Nephron (organoid): ENCODE data around the gene MYLIP.

Experiments
- H3K27ac Mint-ChIP-seq, 3 experiments: 2 replicates each; pipeline ENCODE4 v1.8.0; 2020; ENCODE audit warnings: mixed read lengths in 3 of 3, mild to moderate bottlenecking in 2 of 3, moderate library complexity in 1 of 3
- H3K27me3 Mint-ChIP-seq: 2 replicates; pipeline ENCODE4 v1.8.0; 2021; ENCODE audit warnings: low read depth, mild to moderate bottlenecking, moderate library complexity, mixed read lengths
- H3K36me3 Mint-ChIP-seq: 2 replicates; pipeline ENCODE4 v1.8.0; 2020; ENCODE audit warnings: low read depth, mixed read lengths
- H3K4me1 Mint-ChIP-seq: 2 replicates; pipeline ENCODE4 v1.8.0; 2020; ENCODE audit warnings: mixed read lengths
- H3K4me3 Mint-ChIP-seq, 3 experiments: 2 replicates each; pipeline ENCODE4 v1.8.0; 2020; ENCODE audit warnings: mild to moderate bottlenecking in 3 of 3, mixed read lengths in 3 of 3, moderate library complexity in 2 of 3
- H3K9me3 Mint-ChIP-seq: 2 replicates; pipeline ENCODE4 v1.8.0; 2020; ENCODE audit warnings: mixed read lengths
- TF ChIP-seq, protein P1 (sequence below), 3 experiments: fragments of 200-600 bp; sonication (generic); IDR thresholded peaks; one replicate each; pipeline ENCODE4 v1.5.0; 2021; ENCODE audit warnings: antibody characterized with exemption in 3 of 3; ENCODE audit not compliant: unreplicated experiment in 3 of 3

The MYLIP gene

DNA sequence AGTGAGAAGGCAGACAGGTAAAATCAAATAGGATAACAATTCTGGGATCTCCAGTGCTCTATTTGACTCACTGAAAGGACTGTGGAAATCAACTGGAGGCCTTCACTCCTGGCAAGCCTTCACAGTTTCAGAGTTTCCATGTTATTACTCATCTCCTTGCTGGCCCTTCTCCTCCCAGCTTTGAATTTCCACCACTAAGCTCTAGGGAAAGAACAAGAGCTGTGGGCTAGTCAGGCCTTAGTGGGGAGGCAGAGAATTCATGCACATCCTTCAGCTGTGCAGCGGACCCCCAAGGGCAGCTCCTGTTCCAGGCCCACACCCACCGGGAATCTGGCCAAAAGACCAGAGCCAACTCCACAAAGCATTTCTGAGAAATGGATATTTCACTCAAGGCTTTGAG is 26.0 kb downstream of the MYLIP start:
- TF ChIP-seq, protein P1, sequence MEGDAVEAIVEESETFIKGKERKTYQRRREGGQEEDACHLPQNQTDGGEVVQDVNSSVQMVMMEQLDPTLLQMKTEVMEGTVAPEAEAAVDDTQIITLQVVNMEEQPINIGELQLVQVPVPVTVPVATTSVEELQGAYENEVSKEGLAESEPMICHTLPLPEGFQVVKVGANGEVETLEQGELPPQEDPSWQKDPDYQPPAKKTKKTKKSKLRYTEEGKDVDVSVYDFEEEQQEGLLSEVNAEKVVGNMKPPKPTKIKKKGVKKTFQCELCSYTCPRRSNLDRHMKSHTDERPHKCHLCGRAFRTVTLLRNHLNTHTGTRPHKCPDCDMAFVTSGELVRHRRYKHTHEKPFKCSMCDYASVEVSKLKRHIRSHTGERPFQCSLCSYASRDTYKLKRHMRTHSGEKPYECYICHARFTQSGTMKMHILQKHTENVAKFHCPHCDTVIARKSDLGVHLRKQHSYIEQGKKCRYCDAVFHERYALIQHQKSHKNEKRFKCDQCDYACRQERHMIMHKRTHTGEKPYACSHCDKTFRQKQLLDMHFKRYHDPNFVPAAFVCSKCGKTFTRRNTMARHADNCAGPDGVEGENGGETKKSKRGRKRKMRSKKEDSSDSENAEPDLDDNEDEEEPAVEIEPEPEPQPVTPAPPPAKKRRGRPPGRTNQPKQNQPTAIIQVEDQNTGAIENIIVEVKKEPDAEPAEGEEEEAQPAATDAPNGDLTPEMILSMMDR (IDR thresholded peaks at IDR 0.05; ENCODE audit: unreplicated experiment in 3 of 3), result no peak
- Mint-ChIP-seq H3K36me3 (peaks cover 26% of the 10 kb centered on the region), H3K4me3 (peak overlapping the region in 1 of 3 experiments; percentile 15), H3K4me1 (peaks cover 60% of the 10 kb centered on the region), H3K27me3 (peaks cover 11% of the 10 kb centered on the region), H3K27ac (peak overlapping the region in 2 of 3 experiments; percentile 73 to 88), H3K9me3 (no peaks in the 10 kb centered on the region)

DNA sequence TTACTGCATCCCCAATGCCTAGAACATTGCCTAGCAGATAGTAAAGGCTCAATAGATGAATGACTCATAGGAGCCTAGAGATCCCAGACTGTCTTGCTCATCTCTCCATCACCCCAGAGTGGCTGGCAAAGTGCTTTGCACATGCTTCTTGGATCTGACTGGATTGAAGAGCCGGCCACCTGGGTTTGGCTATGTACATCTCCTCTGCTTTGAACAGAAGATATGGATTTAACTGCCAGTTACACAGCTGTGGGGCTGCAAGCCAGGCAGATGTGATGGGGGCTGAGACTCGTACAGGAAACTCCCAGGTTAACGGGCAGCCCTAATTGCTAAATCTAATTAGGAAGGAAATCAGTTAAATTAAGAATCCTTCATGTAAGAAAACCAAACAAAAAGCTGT is 28.6 kb downstream of the MYLIP start:
- Mint-ChIP-seq H3K36me3 (peaks cover 5% of the 10 kb centered on the region), H3K27me3 (peaks cover 11% of the 10 kb centered on the region), H3K4me3 (no peak overlapping the region), H3K9me3 (no peaks in the 10 kb centered on the region), H3K27ac (peak overlapping the region in 1 of 3 experiments; percentile 4), H3K4me1 (peaks cover 42% of the 10 kb centered on the region)
- TF ChIP-seq, protein P1 (IDR thresholded peaks at IDR 0.05; ENCODE audit: unreplicated experiment in 3 of 3), result no peak

DNA sequence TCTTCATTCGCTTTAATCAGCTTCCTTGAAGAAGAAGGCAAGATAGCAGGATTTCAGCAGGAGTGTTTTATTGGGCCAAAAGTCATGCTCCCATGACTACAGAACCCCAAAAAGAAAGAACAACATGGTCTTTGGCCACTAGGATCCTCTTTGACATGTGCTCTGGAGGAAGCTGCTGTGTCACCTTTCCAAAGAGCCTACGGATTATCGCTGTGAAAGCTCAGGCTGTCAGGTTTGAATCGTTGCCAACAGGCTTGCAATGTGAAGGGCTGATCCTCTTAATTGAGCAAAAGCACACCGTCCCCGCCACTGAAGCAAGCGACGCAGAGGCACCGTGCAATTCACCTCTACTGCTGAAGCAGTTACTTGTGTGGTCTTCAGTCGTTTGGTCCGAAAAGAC is 29.0 kb downstream of the MYLIP start:
- TF ChIP-seq, protein P1 (IDR thresholded peaks at IDR 0.05; ENCODE audit: unreplicated experiment in 3 of 3), result no peak

DNA sequence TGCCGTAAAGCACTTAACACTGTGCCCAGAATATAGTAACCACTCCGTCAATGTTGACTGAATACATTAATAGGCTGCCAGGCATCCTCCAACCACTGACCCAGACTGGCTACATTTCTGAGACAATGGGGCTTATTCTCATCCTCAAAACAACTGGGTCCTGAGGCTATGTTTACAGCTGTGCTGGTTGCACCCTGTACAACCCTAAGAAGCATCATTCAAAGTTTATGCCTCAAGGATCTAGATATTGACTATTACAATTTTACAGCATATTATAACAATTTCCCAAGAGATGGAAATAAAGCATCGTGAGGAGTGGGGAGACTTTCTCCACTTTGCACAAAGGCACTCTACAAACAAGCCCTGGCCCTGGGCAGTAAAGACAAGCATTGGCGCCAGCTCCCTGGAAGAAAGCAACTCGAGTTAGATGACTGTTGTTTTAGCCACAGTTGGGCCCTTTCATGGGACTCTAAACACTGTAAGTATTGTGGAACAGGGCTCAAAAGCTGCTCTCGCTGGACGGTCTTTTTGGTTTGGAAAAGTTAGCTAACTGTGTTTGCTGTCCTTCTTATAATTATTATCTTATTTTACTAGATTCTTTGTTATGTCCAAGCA is 30.2 kb downstream of the MYLIP start:
- Mint-ChIP-seq H3K27ac (no peak overlapping the region), H3K4me1 (peaks cover 32% of the 10 kb centered on the region), H3K36me3 (peaks cover 5% of the 10 kb centered on the region), H3K4me3 (no peak overlapping the region), H3K9me3 (no peaks in the 10 kb centered on the region), H3K27me3 (peaks cover 11% of the 10 kb centered on the region)
- TF ChIP-seq, protein P1 (IDR thresholded peaks at IDR 0.05; ENCODE audit: unreplicated experiment in 3 of 3), result no peak

More for the DNA sequence above, 29.0 kb downstream of the MYLIP start:
- peaks cover 5% of the 10 kb centered on the region for H3K36me3 Mint-ChIP-seq
- H3K27me3 Mint-ChIP-seq, result peaks cover 11% of the 10 kb centered on the region
- no peak overlapping the region for H3K4me3 Mint-ChIP-seq
- H3K27ac Mint-ChIP-seq, result no peak overlapping the region
- H3K4me1 Mint-ChIP-seq, result peaks cover 38% of the 10 kb centered on the region
- H3K9me3 Mint-ChIP-seq, result no peaks in the 10 kb centered on the region

DNA sequence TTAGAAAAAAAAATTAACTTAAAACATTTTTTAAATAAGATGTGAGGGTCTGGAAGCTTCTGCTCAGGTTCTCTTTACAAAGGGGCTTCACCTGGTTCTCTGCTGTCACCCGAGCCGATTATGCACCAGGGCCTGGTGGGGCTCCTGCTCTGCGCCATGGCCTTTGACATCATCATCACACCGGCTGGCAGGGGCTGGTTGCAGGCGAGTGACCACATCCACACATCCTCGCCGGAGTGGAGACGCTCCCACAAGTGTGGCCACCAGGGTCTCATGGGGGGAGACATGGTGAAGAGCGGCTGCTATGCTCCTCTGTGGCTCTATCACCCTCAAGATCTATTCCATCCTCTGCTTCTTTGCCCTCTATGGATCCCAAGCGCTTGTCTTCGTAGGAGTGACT is 31.9 kb downstream of the MYLIP start:
- Mint-ChIP-seq H3K4me1 (peaks cover 18% of the 10 kb centered on the region), H3K27ac (no peak overlapping the region), H3K36me3 (peaks cover under 1% of the 10 kb centered on the region), H3K9me3 (no peaks in the 10 kb centered on the region), H3K27me3 (peaks cover 5% of the 10 kb centered on the region), H3K4me3 (no peak overlapping the region)
- TF ChIP-seq, protein P1 (IDR thresholded peaks at IDR 0.05; ENCODE audit: unreplicated experiment in 3 of 3), result no peak

DNA sequence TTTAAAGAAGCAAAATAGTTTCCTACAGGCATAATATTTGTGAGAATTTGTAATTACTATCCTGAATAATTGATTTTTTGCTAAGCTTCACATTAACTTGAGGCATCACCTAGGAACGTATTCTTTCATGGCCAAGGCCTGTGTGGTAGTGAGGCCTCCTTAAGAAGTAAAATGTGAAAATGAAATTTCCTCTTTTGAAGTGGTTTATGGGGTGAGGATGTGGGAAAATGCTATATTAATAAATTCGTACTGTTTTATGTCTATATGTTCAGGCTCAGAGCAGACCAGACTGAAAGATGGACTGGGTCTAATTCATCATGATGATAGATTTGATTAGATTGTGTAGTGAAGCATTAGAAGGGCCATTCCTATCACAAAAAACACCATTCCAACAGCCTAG is 33.1 kb downstream of the MYLIP start:
- Mint-ChIP-seq H3K9me3 (no peaks in the 10 kb centered on the region), H3K4me1 (peaks cover 19% of the 10 kb centered on the region), H3K27me3 (peaks cover 2% of the 10 kb centered on the region), H3K36me3 (no peaks in the 10 kb centered on the region), H3K4me3 (no peak overlapping the region), H3K27ac (no peak overlapping the region)
- TF ChIP-seq, protein P1 (IDR thresholded peaks at IDR 0.05; ENCODE audit: unreplicated experiment in 3 of 3), result no peak
